Esophagus muscularis mucosa (tissue), 4 donors: ENCODE data around the gene PXDN. TPM values are rescaled to one million over a fixed set of nuclear protein-coding genes. Genes with fewer than 3 reads are reported as not detected.

ENCODE experiments used
- DNase-seq: peaks from one replicate; pipeline ENCODE4 v3.0.0-alpha.2; 2017; ENCODE audit errors: extremely low spot score
- H3K27ac ChIP-seq, 4 donors: fragments of 200-600 bp; sonication (generic); replicated peaks in 1 of 4; 1 replicate in 3 of 4; 2 replicates in 1 of 4; pipeline ENCODE4 v1.5.1; 2016 to 2019; ENCODE audit warnings: mild to moderate bottlenecking in 1 of 4
- H3K27me3 ChIP-seq, 4 donors: fragments of 200-600 bp; sonication (generic); one replicate each; pipeline versions ENCODE4 v1.5.1 to v1.6.0; 2016 to 2019
- H3K36me3 ChIP-seq, 4 donors: fragments of 200-600 bp; sonication (generic); one replicate each; pipeline ENCODE4 v1.5.1; 2016 to 2019
- H3K4me1 ChIP-seq, 4 donors: fragments of 200-600 bp; sonication (generic); one replicate each; pipeline ENCODE4 v1.5.1; 2016 to 2019
- H3K4me3 ChIP-seq, 4 donors: fragments of 200-600 bp; sonication (generic); 1 replicate in 2 of 4; 2 replicates in 2 of 4; pipeline ENCODE4 v1.5.1; 2016 to 2019; ENCODE audit warnings: mild to moderate bottlenecking in 4 of 4, moderate library complexity in 1 of 4
- H3K9me3 ChIP-seq, 4 donors: fragments of 200-600 bp; sonication (generic); 1 replicate in 3 of 4; 2 replicates in 1 of 4; pipeline ENCODE4 v1.5.1; 2016 to 2019
- EP300 ChIP-seq: sonication (generic); formaldehyde crosslinking; IDR thresholded peaks from one replicate; pipeline ENCODE4 v1.6.1; 2017; ENCODE audit warnings: antibody characterized with exemption
- POLR2A ChIP-seq: fragments of 450-650 bp; IDR thresholded peaks from one replicate; pipeline ENCODE4 v1.6.1; 2017; ENCODE audit warnings: antibody characterized with exemption, moderate library complexity, mild to moderate bottlenecking, low read depth
- POLR2AphosphoS5 ChIP-seq, 2 donors: sonication (generic); formaldehyde crosslinking; IDR thresholded peaks; one replicate each; pipeline ENCODE4 v1.6.1; 2017; ENCODE audit warnings: antibody characterized with exemption in 2 of 2
- WGBS: methylation state at CpG from one replicate; pipeline ENCODE4 v1.1.5; 2018; 5-methylcytosine and 5-hydroxymethylcytosine counted together
- intact Hi-C: fragments of 100-400 bp; cut with DNase I; formaldehyde crosslinking; loops from one replicate; pipeline ENCODE4 v1.15.1; 2023
- total RNA-seq, 4 donors: library from RNA; depleted of rRNA; stranded (reverse); fragments of >200 nt; gene quantifications; one replicate each; pipeline versions ENCODE4 v1.1.0 to v1.2.1, GENCODE V29; 2016
- TF ChIP-seq, protein P1 (sequence below), 3 experiments: fragments of 200-600 bp in 2 of 3; fragments of 450-650 bp in 1 of 3; sonication (generic) in 2 of 3; IDR thresholded peaks; one replicate each; pipeline ENCODE4 v1.5.1; 2017 to 2019; ENCODE audit warnings: antibody characterized with exemption in 3 of 3, mild to moderate bottlenecking in 2 of 3, moderate library complexity in 1 of 3

PXDN gene
- total RNA-seq, 4 donors from 2014 or later = 19.9 to 81.6 (median 50.1) TPM

DNA sequence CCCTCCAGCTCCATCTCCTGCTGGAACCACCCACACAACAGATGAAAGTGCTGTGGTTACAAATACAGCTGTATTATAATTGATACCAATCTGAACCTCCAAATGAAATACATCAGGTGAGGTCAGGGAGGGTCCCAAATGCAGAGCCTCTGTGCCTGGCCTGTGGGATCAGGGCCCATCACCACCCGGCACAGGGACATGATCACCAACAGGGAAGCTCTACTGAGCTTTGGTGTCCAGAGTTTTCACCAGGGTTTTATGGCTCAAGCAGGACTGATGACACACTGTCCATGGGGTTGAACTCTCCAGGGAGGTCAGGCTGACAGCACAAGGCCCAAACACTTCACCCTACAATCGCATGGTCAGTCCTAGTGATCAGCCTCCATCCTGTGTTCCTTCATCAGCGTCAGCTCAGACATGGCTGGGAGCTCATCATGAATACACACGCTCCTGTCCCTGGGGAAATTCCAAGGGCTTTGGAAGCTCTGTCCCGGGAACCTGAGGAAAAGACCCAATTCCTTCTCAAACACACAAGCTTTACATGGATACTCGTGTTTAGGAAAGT, 3.9 kb upstream of the PXDN start:
- no peak for DNase-seq
- H3K4me3 ChIP-seq = no peak overlapping the region
- H3K36me3 ChIP-seq = no peaks in the 10 kb centered on the region
- no peak overlapping the region for H3K27ac ChIP-seq
- TF ChIP-seq, protein P1, sequence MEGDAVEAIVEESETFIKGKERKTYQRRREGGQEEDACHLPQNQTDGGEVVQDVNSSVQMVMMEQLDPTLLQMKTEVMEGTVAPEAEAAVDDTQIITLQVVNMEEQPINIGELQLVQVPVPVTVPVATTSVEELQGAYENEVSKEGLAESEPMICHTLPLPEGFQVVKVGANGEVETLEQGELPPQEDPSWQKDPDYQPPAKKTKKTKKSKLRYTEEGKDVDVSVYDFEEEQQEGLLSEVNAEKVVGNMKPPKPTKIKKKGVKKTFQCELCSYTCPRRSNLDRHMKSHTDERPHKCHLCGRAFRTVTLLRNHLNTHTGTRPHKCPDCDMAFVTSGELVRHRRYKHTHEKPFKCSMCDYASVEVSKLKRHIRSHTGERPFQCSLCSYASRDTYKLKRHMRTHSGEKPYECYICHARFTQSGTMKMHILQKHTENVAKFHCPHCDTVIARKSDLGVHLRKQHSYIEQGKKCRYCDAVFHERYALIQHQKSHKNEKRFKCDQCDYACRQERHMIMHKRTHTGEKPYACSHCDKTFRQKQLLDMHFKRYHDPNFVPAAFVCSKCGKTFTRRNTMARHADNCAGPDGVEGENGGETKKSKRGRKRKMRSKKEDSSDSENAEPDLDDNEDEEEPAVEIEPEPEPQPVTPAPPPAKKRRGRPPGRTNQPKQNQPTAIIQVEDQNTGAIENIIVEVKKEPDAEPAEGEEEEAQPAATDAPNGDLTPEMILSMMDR (IDR thresholded peaks at IDR 0.05) = no peak
- TF ChIP-seq EP300 (no peak), POLR2AphosphoS5 (IDR thresholded peaks at IDR 0.05) (no peak), POLR2A (no peak)
- no peaks in the 10 kb centered on the region for H3K9me3 ChIP-seq
- 87% methylated on average over 5 of the region's 6 CpGs for WGBS
- intact Hi-C loops = no loop called here
- H3K27me3 ChIP-seq = peaks cover 0 to 16% (median 0%) of the 10 kb centered on the region in 4 donors
- H3K4me1 ChIP-seq = peaks cover 11 to 32% (median 27%) of the 10 kb centered on the region in 4 donors

DNA sequence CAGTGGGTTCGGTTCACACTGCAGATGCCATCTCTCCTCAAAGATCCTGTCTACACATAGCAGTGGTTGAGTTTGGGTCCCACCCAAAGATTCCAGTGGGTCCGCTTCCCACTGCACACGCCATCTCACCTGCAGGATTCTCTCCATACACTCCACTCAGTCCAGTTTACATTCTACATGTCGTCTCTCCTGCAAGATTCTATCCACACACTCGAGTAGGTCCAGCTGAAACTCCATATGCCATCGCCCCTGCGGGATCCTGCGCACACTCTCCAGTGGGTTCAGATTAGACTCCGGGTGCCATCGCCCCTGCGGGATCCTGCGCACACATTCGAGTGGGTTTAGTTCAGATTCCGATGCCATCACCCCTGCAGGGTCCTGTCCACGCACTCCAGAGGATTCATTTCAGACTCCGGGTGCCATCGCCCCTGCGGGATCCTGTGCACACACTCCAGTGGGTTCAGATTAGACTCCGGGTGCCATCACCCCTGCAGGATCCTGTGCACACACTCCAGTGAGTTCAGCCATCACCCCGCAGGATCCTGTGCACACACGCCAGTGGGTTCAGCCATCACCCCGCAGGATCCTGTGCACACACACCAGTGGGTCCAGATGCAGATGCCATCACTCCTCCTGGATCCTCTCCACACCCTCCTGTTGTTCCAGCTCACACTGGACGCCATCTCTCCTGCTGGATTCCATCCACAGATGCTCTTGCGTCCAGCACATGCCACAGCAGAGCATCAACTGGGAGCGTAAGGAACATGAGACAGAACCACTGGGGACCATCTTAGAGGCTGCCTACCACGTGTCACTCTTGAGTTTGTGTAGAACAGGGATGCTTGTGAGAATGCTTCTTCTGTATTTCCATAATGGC, 3.0 kb upstream of the PXDN start:
- DNase-seq = no peak
- intact Hi-C loops = no loop called here
- TF ChIP-seq POLR2A (no peak), EP300 (no peak), POLR2AphosphoS5 (IDR thresholded peaks at IDR 0.05) (no peak)
- TF ChIP-seq, protein P1 (IDR thresholded peaks at IDR 0.05) = no peak
- H3K4me3 ChIP-seq = no peak overlapping the region
- WGBS = 90% methylated on average over 26 of the region's 26 CpGs
- no peak overlapping the region for H3K27ac ChIP-seq
- H3K36me3 ChIP-seq = no peaks in the 10 kb centered on the region
- H3K27me3 ChIP-seq = peaks cover 0 to 16% (median 0%) of the 10 kb centered on the region in 4 donors
- H3K4me1 ChIP-seq = peaks cover 14 to 41% (median 35%) of the 10 kb centered on the region in 4 donors
- no peaks in the 10 kb centered on the region for H3K9me3 ChIP-seq

DNA sequence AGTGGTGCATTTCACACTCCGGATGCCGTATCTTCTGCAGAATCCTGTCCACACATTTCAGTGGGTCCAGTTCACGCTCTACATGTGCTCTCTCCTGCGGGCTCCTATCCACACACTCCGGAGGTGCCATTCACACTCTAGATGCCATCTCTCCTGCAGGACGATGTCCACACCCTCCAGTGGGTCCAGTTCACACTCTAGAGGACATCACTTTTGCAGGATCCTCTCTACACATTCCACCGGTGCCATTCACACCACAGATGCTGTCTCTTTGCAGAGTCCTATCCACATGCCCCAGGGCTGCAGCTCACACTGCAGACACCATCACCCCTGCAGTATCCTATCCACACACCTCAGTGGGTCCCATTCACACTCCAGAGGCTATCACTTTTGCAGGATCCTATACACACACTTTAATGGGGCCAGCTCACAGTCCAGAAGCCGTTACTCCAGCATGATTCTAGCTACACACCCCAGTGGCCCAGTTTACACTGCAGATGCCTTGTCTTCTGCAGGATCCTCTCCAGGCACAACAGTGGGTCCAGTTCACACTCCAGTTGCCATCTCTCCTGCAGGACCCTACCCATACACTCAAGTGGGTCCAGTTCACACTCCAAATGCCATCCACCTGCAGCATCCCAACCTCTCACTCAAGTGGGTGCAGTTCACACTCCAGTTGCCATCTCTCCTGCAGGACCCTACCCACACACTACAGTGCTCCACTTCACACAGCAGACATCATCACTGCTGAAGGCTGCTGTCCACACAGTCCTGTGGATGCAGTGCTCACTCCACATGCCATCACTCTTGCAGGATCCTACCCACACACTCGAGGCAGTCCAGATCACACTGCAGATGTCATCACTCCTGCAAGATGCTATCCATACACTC, 2.1 kb upstream of the PXDN start:
- Histone ChIP-seq H3K27me3 (peaks cover 0 to 12% (median 0%) of the 10 kb centered on the region in 4 donors), H3K4me1 (peaks cover 19 to 44% (median 42%) of the 10 kb centered on the region in 4 donors), H3K36me3 (no peaks in the 10 kb centered on the region), H3K27ac (no peak overlapping the region), H3K4me3 (no peak overlapping the region), H3K9me3 (no peaks in the 10 kb centered on the region)
- WGBS = 86% methylated on average over 9 of the region's 9 CpGs
- no peak for DNase-seq
- intact Hi-C loops = no loop called here
- TF ChIP-seq POLR2A (no peak), EP300 (no peak), POLR2AphosphoS5 (IDR thresholded peaks at IDR 0.05) (no peak)
- TF ChIP-seq, protein P1 (IDR thresholded peaks at IDR 0.05) = no peak

DNA sequence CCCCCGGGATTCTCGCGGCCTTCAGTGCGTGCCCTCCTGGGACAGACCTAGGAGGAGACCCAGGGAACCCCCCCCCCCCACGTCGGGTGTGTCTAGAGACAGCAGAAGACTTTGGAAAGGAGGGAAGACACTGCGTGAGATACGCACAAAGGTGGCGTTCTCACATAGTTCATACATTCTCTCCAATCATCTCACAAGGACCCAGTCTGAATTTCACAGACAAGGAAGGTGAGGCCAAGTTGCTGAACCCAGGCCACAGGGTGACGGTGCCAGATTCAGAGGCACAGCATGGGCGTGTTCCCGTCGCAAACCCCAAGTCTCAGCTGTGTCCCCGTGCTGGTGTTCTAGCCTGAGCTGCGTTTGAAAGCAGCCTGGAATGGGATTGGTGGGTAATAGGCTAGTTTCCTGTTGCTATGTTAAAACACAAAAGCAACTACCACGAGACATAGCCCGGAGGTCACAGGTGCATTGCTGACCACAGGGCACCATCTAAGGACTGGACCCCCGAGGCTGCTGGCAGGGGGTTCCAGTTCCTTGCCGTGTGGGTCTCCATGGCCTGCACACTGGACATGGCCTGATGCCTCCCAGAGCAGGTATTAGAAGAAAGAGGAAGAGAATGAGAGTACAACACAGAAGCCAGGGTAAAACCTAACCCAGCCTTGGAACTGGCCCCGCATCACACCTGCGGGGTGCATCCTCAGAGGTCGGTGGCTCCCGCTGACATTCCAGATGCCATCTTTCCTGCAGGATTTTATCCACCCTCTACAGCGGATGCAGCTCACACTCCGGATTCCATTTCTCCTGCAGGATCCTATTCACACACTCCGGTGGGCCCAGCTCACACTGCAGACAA, 1.1 kb upstream of the PXDN start:
- intact Hi-C loops = loop anchor here (2.0 kb wide), 1 partner anchor 153 kb away; no protein-coding TSS in a partner anchor
- Histone ChIP-seq H3K4me3 (peak overlapping the region; percentile 67 to 93 (median 72)), H3K4me1 (peaks cover 18 to 44% (median 40%) of the 10 kb centered on the region in 4 donors), H3K36me3 (no peaks in the 10 kb centered on the region), H3K27me3 (peaks cover 0 to 12% (median 0%) of the 10 kb centered on the region in 4 donors), H3K27ac (peak overlapping the region; percentile 93 to 100 (median 97)), H3K9me3 (no peaks in the 10 kb centered on the region)
- TF ChIP-seq, protein P1 (IDR thresholded peaks at IDR 0.05) = no peak
- no peak for TF ChIP-seq EP300
- no peak for TF ChIP-seq POLR2AphosphoS5 (IDR thresholded peaks at IDR 0.05)
- no peak for TF ChIP-seq POLR2A
- DNase-seq = no peak
- 52% methylated on average over 25 of the region's 26 CpGs for WGBS
